T-helper 1 cell treated with Interleukin-12 subunit alpha and Interleukin-12 subunit beta and Interleukin-4 antibody, amounts not matched to agents 30 μg/mL and 1 μg/mL, for 36 hours (primary cell): ENCODE measurements around the gene LDHD.
"Not testable (repeated sequence)": the region's sequence is repeated elsewhere in the genome, so short reads cannot be mapped to it uniquely, and the experiment has no call there.

Experiments
- H3K27ac Mint-ChIP-seq: one replicate; pipeline ENCODE4 v1.8.0; 2021; ENCODE audit warnings: mild to moderate bottlenecking, mixed read lengths
- H3K27me3 Mint-ChIP-seq: one replicate; pipeline ENCODE4 v1.8.0; 2021; ENCODE audit warnings: low read depth, mixed read lengths
- H3K36me3 Mint-ChIP-seq: one replicate; pipeline ENCODE4 v1.8.0; 2021; ENCODE audit warnings: low read depth, mixed read lengths
- H3K4me1 Mint-ChIP-seq: one replicate; pipeline ENCODE4 v1.8.0; 2021; ENCODE audit warnings: low read depth, mixed read lengths
- H3K4me3 Mint-ChIP-seq: one replicate; pipeline ENCODE4 v1.8.0; 2021; ENCODE audit warnings: mild to moderate bottlenecking, moderate library complexity, mixed read lengths
- H3K9me3 Mint-ChIP-seq: one replicate; pipeline ENCODE4 v1.8.0; 2021; ENCODE audit warnings: mixed read lengths

LDHD gene

DNA sequence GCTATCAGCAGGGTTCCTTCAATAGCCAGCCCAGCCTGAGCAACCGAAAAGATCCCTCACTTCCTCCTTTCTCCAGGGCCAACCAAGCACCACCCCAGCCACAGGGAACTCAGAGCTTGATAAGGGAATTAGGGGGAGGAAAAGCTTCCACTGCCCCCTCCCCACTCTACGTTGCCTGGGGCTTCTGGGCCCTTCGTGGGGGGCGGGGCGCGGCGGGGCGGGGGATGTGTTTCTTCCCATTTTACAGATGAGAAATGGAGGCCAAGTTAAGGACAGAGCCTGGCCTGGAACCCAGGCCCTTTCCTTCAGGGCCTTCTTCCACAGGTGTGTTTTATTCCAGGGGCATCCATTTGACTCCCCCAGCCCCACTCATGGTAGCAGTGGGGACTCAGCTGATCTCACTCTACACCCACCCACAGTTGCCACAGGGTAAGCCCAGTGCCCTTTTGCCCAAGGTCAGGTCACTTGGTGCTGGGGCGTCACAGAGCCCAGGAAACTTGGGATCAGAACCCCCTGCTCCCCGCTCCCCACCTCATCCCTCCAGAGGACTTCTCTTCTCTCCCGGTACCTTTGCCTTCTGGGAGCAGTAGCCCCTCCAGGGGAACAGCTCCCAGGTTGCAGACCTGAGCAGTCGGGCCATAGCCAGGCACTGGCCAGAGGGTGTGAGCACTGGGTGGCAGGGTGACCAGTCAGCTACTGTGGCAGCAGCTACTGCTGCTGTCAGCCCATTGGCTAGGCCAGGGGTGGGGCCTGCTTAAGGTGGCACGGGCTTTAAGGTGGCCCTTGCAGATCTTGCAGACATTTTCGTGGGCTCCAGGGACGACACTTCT, at the start of gene LDHD:
TSS of gene LDHD (minus strand) at position 700 of the 830 bp plus-strand sequence. CDS start at position 640, 60 bp downstream.
- Mint-ChIP-seq H3K9me3 (peaks cover 5% of the 10 kb centered on the region), H3K4me3 (peak within 1 kb of the TSS; percentile 58), H3K27ac (no peak within 1 kb of the TSS), H3K27me3 (no peaks in the 10 kb centered on the region), H3K4me1 (peaks cover 17% of the 10 kb centered on the region), H3K36me3 (no peaks in the 10 kb centered on the region)

DNA sequence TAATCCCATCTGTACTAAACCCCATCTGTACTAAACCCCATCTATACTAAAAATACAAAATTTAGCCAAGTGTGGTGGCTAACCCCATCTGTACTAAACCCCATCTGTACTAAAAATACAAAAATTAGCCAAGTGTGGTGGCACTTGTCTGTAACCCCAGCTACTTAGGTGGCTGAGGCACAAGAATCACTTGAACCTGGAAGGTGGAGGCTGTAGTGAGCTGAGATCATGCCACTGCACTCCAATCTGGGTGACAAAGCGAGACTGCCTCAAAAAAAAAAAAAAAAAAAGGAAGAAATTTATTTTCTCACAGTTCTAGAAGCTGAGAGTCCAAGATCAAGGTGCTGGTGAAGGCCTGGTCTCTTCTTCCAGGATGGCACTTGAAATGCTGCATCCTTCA, 43.8 kb upstream of the LDHD start:
- H3K27ac Mint-ChIP-seq: no peak overlapping the region
- no peak overlapping the region for H3K4me3 Mint-ChIP-seq
- no peaks in the 10 kb centered on the region for H3K27me3 Mint-ChIP-seq
- peaks cover 20% of the 10 kb centered on the region for H3K9me3 Mint-ChIP-seq
- H3K36me3 Mint-ChIP-seq: peaks cover 62% of the 10 kb centered on the region
- no peaks in the 10 kb centered on the region for H3K4me1 Mint-ChIP-seq

DNA sequence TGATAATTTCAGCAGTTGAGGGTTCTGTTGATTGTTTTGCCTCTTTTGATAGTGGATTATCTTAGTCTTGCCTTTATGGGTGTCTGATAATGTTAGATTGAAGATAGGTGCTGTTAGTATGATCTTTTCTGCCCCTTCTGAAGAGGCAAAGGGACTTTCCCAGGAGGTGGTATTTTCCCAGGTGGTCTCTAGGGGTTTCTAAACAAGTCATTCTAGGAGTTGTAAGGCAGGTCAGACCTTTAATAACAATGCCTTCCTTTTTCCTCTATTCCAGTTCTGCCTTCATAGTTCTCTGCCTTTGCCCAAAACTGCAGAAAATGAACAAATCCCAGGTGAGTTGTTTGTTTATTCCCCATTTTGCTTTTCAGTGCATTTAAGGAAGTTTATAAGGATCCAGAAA, 36.1 kb upstream of the LDHD start:
- peaks cover 35% of the 10 kb centered on the region for H3K9me3 Mint-ChIP-seq
- no peak overlapping the region for H3K4me3 Mint-ChIP-seq
- peaks cover 17% of the 10 kb centered on the region for H3K4me1 Mint-ChIP-seq
- no peaks in the 10 kb centered on the region for H3K27me3 Mint-ChIP-seq
- H3K36me3 Mint-ChIP-seq: peaks cover 54% of the 10 kb centered on the region
- no peak overlapping the region for H3K27ac Mint-ChIP-seq

DNA sequence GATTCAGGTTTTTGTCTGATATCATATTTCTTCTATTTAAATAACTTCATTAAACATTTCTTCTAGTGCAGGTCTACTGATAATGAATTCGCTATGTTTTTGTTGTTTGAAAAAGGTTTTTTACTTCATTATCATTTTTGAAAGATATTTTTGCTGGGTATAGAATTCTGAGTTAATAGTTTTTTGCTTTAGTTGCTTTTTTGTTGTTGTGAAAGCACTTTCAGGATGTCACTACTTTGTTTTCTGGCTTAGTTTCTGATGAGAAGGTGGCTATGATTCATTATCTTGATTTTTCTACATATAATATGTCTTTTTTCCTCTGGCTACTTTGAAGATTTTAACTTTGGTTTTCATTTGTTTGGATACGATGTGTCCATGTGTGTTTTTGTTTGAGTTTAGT, 35.2 kb upstream of the LDHD start:
- Mint-ChIP-seq H3K9me3 (peaks cover 31% of the 10 kb centered on the region), H3K36me3 (peaks cover 45% of the 10 kb centered on the region), H3K27me3 (no peaks in the 10 kb centered on the region), H3K27ac (no peak overlapping the region), H3K4me3 (no peak overlapping the region), H3K4me1 (peaks cover 19% of the 10 kb centered on the region)

DNA sequence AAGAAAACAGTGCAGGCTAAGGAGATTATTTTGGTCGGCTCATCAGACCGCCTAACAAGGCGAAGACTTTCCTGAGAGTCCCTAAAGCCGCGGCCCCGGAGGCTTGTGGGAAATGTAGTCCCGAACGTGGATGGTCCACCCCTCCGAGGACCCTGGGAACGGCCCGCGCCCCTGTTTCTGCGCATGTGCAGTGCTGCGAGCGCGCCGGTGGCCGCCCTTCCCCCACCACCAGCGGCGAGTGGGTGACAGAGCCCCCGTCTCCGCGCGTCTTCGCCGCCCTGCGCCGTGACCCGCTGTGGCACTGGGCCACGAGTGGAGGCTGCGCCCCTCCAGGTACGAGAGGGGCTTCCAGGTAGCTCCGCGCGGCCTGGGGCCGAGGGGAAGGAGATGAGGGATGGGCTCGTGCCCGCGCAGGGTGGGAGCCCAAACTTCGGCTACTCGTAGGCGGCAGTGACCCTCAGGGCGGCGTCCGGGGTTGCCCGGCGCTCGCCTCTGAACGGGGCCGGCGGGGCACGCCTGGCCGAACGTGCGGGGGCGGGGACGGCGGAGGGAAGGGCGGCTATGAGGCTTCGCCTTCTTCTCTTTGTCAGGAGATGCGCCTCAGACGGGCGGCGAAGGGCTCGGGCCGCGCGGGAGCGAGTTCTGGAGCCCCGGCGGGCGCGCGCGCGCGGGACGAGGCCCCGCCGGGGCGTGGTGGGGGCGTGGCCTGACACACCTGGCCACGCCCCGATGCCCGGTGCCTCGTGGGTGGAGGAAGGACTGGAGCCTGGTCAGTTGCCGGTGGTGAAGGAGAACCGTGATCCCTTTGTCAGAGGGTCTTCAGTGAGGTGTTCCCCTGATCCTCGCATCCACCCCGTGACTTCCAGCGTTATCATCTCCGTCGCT, 32.0 kb upstream of the LDHD start, which contains the start of gene ZFP1:
TSS of gene ZFP1 (plus strand) at position 214 of the 885 bp plus-strand sequence. CDS start 4,428 bp downstream, outside the sequence.
- Mint-ChIP-seq H3K4me1 (peaks cover 19% of the 10 kb centered on the region), H3K27ac (peak within 1 kb of the TSS; percentile 73), H3K4me3 (peak within 1 kb of the TSS; percentile 83), H3K27me3 (no peaks in the 10 kb centered on the region), H3K9me3 (peaks cover 28% of the 10 kb centered on the region), H3K36me3 (peaks cover 29% of the 10 kb centered on the region)

DNA sequence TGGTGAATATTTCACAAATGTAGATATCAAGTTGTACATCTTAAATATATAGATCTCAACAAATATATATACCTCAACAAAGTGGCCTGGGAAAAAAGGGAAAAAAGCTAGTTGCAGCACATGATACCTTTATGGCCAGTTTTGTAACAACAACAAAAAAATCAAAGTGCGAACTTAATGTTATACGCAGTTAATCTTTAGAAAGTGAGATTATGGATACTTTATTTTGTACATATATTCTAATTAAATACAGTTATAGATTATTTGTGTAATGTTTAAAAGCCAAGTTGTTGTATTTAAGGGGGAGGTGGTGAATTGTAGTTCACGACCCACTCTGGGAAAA, 31.4 kb upstream of the LDHD start:
- Mint-ChIP-seq H3K36me3 (peaks cover 24% of the 10 kb centered on the region), H3K4me3 (peak overlapping the region; percentile 83), H3K27me3 (no peaks in the 10 kb centered on the region), H3K27ac (peak overlapping the region; percentile 59), H3K4me1 (peaks cover 19% of the 10 kb centered on the region), H3K9me3 (peaks cover 24% of the 10 kb centered on the region)

DNA sequence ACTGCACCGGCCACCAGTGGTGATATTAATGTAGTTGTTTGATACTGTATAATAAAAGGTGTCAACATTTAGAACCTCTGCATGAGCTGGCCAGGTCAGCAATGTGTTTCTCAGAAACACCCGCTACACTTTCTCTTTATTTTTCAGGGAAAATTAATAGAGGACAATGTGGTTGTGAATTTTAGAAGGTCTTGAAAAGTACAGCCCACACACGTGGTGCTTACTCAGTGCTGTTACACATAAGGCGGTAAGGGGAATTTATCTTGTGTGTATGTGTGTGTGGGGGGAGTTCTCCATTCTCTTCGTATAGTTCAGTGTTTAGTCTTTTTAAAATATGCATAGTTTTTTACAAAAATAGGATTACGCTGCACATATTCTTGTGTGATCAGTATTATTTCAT, 27.4 kb upstream of the LDHD start:
- Mint-ChIP-seq H3K36me3 (no peaks in the 10 kb centered on the region), H3K27ac (no peak overlapping the region), H3K4me1 (peaks cover 3% of the 10 kb centered on the region), H3K9me3 (no peaks in the 10 kb centered on the region), H3K4me3 (no peak overlapping the region), H3K27me3 (no peaks in the 10 kb centered on the region)

DNA sequence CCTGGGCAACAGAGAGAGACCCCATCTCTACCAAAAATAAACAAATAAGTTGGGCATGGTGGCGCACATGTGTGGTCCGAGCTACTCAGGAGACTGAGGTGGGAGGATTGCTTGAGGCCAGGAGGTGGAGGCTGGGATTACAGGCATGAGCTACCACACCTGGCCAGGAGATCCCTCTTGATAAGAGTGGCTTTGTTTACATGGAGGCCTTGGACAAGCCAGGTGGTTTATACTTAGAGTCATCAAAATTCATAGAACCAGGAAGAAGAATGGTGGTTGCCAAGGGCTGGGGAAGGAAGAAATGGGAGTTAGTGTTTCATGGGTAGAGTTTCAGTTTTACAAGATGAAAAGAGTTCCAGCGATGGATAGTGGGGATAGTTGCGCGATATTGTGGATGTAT, 22.9 kb upstream of the LDHD start:
- Mint-ChIP-seq H3K36me3 (no peaks in the 10 kb centered on the region), H3K4me1 (peaks cover 7% of the 10 kb centered on the region), H3K27ac (no peak overlapping the region), H3K27me3 (no peaks in the 10 kb centered on the region), H3K4me3 (no peak overlapping the region), H3K9me3 (no peaks in the 10 kb centered on the region)

DNA sequence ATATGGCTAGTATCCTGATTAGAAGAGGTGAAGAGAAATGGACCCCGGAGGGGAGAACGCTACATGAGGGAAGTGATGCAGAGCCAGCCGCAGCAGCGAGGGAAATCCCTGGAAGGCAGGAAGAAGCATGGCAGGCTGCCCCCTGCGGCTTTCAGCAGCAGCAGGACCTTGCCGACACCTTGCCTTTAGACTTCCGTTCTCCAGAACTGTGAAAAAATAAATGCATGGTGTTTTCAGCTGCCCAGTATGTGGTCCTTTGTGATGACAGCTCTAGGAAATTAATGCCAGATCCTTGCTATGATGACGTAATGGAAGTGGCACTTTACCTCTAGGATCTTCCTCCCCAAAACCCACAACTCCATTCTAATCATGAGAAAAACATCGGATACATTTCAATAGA, 22.1 kb upstream of the LDHD start:
- H3K27ac Mint-ChIP-seq: no peak overlapping the region
- no peak overlapping the region for H3K4me3 Mint-ChIP-seq
- no peaks in the 10 kb centered on the region for H3K9me3 Mint-ChIP-seq
- no peaks in the 10 kb centered on the region for H3K36me3 Mint-ChIP-seq
- peaks cover 7% of the 10 kb centered on the region for H3K4me1 Mint-ChIP-seq
- H3K27me3 Mint-ChIP-seq: no peaks in the 10 kb centered on the region

DNA sequence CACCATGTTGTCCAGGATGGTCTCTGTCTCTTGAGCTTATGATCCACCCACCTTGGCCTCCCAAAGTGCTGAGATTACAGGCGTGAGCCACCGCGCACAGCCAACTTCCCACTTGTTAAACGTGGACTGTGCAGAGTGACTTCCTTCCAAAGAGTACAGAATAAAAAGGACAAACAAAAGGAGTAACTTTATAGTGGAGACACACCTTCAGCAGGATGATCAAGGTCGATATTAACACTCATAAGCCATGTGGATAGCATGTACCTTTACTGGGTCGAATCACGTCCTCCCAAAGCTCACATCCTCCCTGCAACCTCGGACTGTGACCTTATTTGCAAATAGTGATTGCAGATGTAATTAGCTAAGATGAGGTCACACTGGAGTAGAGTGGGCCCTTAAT, 21.7 kb upstream of the LDHD start:
- peaks cover 7% of the 10 kb centered on the region for H3K4me1 Mint-ChIP-seq
- no peaks in the 10 kb centered on the region for H3K27me3 Mint-ChIP-seq
- H3K9me3 Mint-ChIP-seq: no peaks in the 10 kb centered on the region
- no peak overlapping the region for H3K4me3 Mint-ChIP-seq
- no peak overlapping the region for H3K27ac Mint-ChIP-seq
- no peaks in the 10 kb centered on the region for H3K36me3 Mint-ChIP-seq

DNA sequence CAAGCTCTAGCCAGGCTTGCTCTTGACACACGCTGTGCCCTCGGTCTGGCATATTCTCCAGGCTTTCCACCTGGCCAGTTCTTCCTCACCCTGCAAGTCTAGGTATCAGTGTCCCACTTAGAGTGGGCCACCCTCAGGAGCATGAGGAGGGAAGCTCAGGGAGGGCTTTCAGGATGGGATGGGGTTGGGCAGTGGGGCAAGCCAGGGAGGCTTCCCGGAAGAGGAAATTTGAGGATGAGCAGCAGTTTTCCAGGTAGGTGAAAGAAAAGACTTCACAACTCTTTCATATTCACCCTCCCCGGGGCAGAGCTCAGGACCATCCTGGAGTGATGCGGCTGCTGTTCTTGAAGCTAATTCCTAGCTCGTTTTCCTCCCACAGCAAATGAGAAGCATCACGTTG, 14.5 kb upstream of the LDHD start:
- H3K9me3 Mint-ChIP-seq: peaks cover 9% of the 10 kb centered on the region
- peaks cover 2% of the 10 kb centered on the region for H3K36me3 Mint-ChIP-seq
- H3K27ac Mint-ChIP-seq: no peak overlapping the region
- no peak overlapping the region for H3K4me3 Mint-ChIP-seq
- no peaks in the 10 kb centered on the region for H3K27me3 Mint-ChIP-seq
- H3K4me1 Mint-ChIP-seq: peaks cover 6% of the 10 kb centered on the region

DNA sequence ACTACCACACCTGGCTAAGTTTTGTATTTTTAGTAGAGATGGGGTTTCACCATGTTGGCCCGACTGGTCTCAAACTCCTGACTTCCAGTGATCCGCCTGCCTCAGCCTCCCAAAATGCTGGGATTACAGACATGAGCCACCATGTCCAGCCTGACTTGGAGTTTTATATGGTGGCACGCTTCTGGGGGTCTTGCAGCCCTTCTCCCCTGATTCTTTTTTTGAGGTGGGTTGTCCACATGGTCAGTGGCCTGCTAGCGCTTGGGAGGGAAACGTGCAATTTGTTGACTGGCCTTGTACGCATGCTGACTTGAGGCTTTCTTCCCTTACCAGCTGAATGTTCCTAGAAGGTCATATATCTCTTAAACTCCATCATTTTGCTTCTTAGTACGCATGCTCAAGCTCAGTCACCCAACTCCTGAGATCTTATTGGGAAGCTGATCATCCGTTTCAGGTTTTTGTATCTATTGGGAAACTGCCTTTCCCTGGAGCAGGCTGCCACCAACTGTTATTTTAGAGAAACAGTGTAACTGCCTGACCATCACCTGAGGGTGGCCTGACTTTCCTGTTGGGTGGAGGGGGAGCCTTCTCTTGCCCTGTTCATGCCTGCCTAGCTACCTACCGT, 13.7 kb upstream of the LDHD start:
- Mint-ChIP-seq H3K27me3 (no peaks in the 10 kb centered on the region), H3K9me3 (peaks cover 9% of the 10 kb centered on the region), H3K27ac (no peak overlapping the region), H3K36me3 (peaks cover 2% of the 10 kb centered on the region), H3K4me3 (no peak overlapping the region), H3K4me1 (peaks cover 6% of the 10 kb centered on the region)

DNA sequence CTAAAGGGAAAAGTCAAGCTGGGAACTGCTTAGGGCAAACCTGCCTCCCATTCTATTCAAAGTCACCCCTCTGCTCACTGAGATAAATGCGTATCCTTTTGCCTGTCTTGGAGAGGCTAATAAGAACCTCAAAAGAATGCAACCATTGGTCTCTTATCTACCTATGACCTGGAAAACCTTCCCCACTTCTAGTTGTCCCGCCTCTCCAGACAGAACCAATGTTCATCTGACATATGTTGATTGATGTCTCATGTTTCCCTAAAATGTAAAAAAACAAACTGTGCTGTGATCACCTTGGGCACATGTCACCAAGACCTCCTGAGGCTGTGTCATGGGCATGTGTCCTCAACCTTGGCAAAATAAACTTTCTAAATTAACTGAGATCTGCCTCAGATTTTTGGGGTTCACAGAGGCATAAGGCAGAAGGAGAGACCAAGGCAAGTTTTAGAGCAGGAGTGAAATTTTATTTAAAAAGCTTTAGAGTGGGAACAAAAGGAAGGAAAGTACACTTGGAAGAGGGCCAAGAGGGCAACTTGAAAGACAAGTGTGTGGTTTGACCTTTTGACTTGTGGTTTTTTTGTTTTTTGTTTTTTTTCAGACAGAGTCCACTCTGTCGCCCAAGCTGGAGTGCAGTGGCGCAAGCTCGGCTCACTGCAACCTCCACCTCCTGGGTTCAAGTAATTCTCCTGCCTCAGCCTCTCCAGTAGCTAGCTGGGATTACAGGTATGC, 13.0 kb upstream of the LDHD start:
- not testable (repeated sequence) for H3K27me3 Mint-ChIP-seq, H3K4me1 Mint-ChIP-seq, H3K4me3 Mint-ChIP-seq, H3K36me3 Mint-ChIP-seq, H3K9me3 Mint-ChIP-seq, H3K27ac Mint-ChIP-seq
